Mesodermal cell (in vitro differentiated cells): ENCODE results near the gene FICD. TPM values are rescaled to one million over a fixed set of nuclear protein-coding genes. Genes with fewer than 3 reads are reported as not detected.

ENCODE experiments used
- H3K27ac ChIP-seq: 2 replicates; pipeline ENCODE4 v1.7.0; 2013; ENCODE audit warnings: mild to moderate bottlenecking, low read depth, low read length, moderate library complexity; ENCODE audit not compliant: severe bottlenecking
- H3K36me3 ChIP-seq: 2 replicates; pipeline ENCODE4 v1.7.1; 2013; ENCODE audit warnings: mild to moderate bottlenecking, low read length, moderate library complexity; ENCODE audit not compliant: control insufficient read depth, insufficient read depth
- H3K4me1 ChIP-seq: one replicate; pipeline ENCODE4 v1.7.1; 2013; ENCODE audit warnings: mild to moderate bottlenecking, low read length; ENCODE audit not compliant: insufficient read depth, control insufficient read depth, poor library complexity, severe bottlenecking
- H3K4me3 ChIP-seq: 2 replicates; pipeline ENCODE4 v1.7.0; 2013; ENCODE audit warnings: low read length, control low read depth, mild to moderate bottlenecking; ENCODE audit not compliant: insufficient read depth, poor library complexity, severe bottlenecking; ENCODE audit errors: extremely low read depth
- H3K9me3 ChIP-seq: 2 replicates; pipeline ENCODE4 v1.7.1; 2013; ENCODE audit warnings: mild to moderate bottlenecking, low read length, moderate library complexity; ENCODE audit not compliant: control insufficient read depth
- WGBS, 2 experiments: methylation state at CpG; one replicate each; pipeline ENCODE4 v1.1.5; 2013; ENCODE audit warnings: missing lambda C conversion rate in 2 of 2; ENCODE audit not compliant: insufficient coverage in 2 of 2; 5-methylcytosine and 5-hydroxymethylcytosine counted together
- polyA plus RNA-seq, 2 experiments: library from polyadenylated mRNA; stranded (reverse); fragments of 50-300 nt; gene quantifications; one replicate each; pipeline ENCODE4 v1.2.3, GENCODE V29; 2013

Gene FICD
- 4.1 TPM for polyA plus RNA-seq (2013, experiment 1 of 2)
- 3.5 TPM for polyA plus RNA-seq (2013, experiment 2 of 2)

DNA sequence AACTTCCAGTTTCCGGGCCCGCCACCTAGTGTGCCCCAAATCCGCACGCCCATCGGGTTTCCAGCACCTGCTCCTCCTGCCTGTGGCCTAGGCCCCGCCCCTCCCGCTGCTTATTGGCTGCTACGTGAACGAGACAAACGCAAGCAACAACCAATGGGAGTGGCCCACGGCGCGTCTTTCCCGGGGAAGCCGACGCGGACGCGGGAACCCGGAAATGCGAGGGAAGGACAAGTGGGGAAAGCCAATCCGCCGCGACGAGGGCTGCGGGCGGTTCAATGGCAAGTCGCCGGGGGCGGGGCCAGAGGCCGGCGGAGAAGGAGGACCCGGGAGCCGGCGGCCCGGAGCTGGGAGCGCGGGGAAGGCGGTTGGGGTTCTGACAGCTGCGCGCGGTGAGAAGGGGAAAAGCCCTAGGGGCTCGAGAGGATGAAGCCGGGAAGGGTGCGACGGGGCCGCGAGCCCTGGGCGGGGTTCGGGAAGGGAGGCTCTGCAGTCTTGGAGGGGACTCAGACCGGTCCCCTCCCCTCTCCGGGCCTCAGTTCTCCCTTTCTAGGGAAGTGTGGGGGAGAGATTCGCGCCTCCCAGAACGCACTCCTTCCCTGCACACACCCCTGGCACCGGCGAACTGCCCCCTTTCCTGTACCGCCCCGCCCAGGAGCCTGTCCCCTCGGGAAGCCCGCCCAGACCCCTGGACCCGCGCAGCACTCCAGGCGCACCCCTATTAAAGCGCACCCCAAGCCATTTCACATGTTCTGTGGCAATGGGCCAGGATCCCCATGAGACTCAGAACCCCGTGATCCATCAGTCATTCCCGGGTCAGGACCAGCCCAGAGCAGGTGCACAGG lies at the start of gene FICD:
Gene FICD (plus strand): TSS at position 305 of the 842 bp plus-strand sequence. CDS start 1,696 bp downstream, outside the sequence.
- WGBS, 2 experiments = 0 to 1% methylated on average over 54 to 59 of the region's 67 CpGs
- no peak within 1 kb of the TSS for H3K27ac ChIP-seq
- H3K4me3 ChIP-seq = peak within 1 kb of the TSS; percentile 84
- no peaks in the 10 kb centered on the region for H3K9me3 ChIP-seq
- H3K36me3 ChIP-seq = peaks cover 33% of the 10 kb centered on the region
- peaks cover 3% of the 10 kb centered on the region for H3K4me1 ChIP-seq

GRCh38 chr12:108465417-108465816 lies 49.7 kb upstream of the FICD start:
- H3K27ac ChIP-seq = no peak overlapping the region
- no peak overlapping the region for H3K4me3 ChIP-seq
- H3K9me3 ChIP-seq = no peaks in the 10 kb centered on the region
- 75 to 88% methylated on average over 1 to 3 of the region's 3 CpGs for WGBS, 2 experiments
- no peaks in the 10 kb centered on the region for H3K36me3 ChIP-seq
- no peaks in the 10 kb centered on the region for H3K4me1 ChIP-seq

- Histone ChIP-seq H3K9me3 (no peaks in the 10 kb centered on the region), H3K27ac (no peak overlapping the region), H3K36me3 (no peaks in the 10 kb centered on the region), H3K4me1 (no peaks in the 10 kb centered on the region), H3K4me3 (no peak overlapping the region)
- WGBS, 2 experiments = 69 to 84% methylated on average over 3 of the region's 6 CpGs
These were observed 46.7 kb upstream of the FICD start for GRCh38 chr12:108468196-108468968.

DNA sequence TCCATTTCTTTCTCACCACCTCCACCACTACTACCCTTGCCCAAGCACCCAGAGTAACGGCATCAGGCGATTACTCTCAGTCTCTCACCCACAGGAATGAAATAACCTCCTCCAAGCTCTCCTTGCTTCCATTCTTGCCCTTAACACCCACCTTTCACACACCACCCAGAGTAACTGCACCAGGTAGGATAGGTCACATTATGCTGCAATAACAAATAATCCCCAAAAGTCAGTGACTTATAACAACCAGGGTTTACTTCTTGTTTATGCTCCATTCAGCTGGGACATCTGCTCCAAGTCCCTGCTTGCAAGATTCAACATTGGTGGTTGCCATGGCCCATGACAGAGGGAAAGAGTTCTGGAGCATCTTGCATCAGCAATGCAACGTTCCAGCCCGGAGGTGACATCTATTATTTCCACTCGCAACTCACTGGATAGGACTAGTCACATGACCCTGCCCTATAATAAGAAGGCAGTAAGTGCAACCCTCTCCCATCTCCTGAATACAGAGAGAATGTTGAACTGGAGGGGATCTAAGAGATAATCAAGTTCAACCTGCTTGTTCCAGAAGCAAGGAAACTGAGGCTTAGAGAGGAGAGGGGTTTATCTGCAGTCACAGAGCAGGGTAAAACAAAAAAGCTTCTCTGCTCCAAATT lies 41.5 kb upstream of the FICD start:
- Histone ChIP-seq H3K4me1 (no peaks in the 10 kb centered on the region), H3K9me3 (no peaks in the 10 kb centered on the region), H3K4me3 (no peak overlapping the region), H3K27ac (no peak overlapping the region), H3K36me3 (no peaks in the 10 kb centered on the region)
- 83 to 85% methylated on average over 3 to 5 of the region's 5 CpGs for WGBS, 2 experiments

DNA sequence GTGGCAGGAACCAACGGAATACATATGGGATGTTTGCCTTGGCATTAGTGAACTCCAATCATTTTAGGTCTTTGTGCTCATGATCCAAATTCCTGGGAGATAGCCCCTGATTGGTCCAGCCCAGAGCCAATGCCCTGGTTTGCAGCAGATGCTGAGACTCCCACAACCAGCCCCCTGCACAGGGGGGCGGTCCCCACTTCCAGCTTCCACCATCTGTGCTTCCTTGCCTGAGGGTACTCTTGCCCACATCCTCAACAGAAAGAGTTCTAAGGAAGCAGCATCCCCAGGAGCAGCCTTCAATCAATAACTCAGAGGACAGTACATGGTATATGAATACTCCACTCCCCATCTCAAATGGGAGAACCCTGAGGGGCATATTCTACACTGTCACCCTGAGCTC lies 39.7 kb upstream of the FICD start:
- no peak overlapping the region for H3K27ac ChIP-seq
- H3K9me3 ChIP-seq = no peaks in the 10 kb centered on the region
- 79 to 100% methylated on average over 2 of the region's 2 CpGs for WGBS, 2 experiments
- H3K36me3 ChIP-seq = no peaks in the 10 kb centered on the region
- H3K4me1 ChIP-seq = no peaks in the 10 kb centered on the region
- no peak overlapping the region for H3K4me3 ChIP-seq

GRCh38 chr12:108477055-108477880 lies 37.8 kb upstream of the FICD start:
- no peak overlapping the region for H3K27ac ChIP-seq
- 79 to 90% methylated on average over 5 to 7 of the region's 11 CpGs for WGBS, 2 experiments

DNA sequence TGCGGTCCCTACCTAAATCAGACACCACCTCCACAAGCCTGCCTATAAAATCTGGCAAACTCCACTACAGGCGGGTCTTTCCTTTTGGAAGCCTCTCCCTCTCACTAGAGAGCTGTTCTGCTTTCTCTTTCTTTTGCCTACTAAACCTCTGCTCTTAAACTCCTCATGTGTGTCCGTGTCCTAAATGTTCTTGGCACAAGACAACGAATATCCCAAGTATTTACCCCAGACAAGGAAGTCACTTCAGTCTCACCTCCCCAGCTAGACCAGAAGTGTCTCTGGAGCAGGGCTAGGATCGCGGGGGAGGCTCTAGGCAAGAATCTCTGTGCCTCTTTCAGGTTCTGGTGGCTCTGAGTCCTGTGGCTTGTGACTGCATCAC lies 37.2 kb upstream of the FICD start:
- Histone ChIP-seq H3K36me3 (no peaks in the 10 kb centered on the region), H3K4me1 (no peaks in the 10 kb centered on the region), H3K9me3 (no peaks in the 10 kb centered on the region), H3K27ac (no peak overlapping the region), H3K4me3 (no peak overlapping the region)
- 87 to 96% methylated on average over 6 of the region's 6 CpGs for WGBS, 2 experiments

More at GRCh38 chr12:108477055-108477880, 37.8 kb upstream of the FICD start:
- H3K36me3 ChIP-seq = no peaks in the 10 kb centered on the region
- no peaks in the 10 kb centered on the region for H3K9me3 ChIP-seq
- no peaks in the 10 kb centered on the region for H3K4me1 ChIP-seq
- H3K4me3 ChIP-seq = no peak overlapping the region

GRCh38 chr12:108478611-108479206 lies 36.4 kb upstream of the FICD start:
- WGBS, 2 experiments = 89 to 93% methylated on average over 5 to 6 of the region's 8 CpGs
- H3K4me3 ChIP-seq = no peak overlapping the region
- H3K9me3 ChIP-seq = no peaks in the 10 kb centered on the region
- peaks cover 4% of the 10 kb centered on the region for H3K4me1 ChIP-seq
- H3K36me3 ChIP-seq = no peaks in the 10 kb centered on the region
- H3K27ac ChIP-seq = no peak overlapping the region

DNA sequence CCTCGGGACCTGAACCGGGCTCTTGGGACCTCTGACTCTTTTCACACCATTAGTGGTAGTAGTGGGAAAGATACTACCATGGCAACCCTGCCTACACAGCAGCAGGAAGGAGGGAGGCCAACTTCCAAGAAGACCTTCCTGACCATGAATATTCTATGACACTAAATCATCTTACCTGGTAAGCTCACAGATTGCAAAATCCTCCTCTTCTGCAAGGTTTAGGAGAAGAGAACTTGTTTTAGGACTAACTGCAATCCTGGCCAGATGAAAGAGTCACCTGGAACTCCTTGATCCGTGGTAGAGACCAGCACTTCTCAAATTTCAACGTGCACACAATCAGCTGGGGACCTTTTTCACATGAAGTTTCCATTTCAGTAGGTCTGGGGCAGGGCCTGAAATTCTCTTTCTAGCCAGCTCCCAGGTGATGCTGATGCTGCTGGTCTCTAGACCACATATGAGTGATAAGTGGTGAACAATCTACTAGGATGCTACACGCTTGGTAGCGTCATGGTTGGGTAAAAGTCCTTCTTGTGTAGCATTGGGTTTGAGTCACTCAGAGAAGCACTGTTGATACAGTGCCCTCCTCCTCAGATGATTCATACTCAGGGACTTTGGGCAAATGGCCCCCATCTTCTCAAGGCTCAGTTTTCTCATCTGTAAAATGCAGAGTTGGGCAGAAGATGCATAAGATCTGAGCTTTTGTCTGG lies 35.6 kb upstream of the FICD start:
- Histone ChIP-seq H3K9me3 (no peaks in the 10 kb centered on the region), H3K4me3 (no peak overlapping the region), H3K4me1 (peaks cover 4% of the 10 kb centered on the region), H3K27ac (no peak overlapping the region), H3K36me3 (no peaks in the 10 kb centered on the region)
- 84 to 92% methylated on average over 4 of the region's 6 CpGs for WGBS, 2 experiments
